ENCODE data around the gene PLIN5.

Gene PLIN5

DNA sequence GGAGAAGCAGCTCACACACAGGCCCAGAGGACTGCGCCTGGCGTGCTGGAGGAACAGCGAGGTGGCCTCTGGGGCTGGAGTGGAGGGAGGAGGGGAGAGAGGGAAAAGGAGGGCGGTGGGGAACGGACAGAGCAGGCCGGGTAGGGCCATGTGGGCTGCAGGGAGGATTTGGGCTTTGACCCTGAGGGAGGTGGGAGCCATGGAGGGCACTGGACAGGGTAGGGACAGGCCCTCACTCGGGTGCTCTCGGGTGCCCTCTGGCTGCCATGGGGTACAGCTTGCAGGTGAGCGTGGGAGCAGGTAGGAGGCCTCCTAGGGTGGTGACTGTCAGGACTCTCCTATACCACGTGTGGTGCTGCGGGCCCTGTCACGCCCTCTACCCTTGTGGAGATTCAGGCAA, 39.6 kb downstream of the PLIN5 start:
- H3K4me3 ChIP-seq (ENCODE audit: low read depth, low read length) = no peak overlapping the region
- in situ Hi-C loops (cut with HindIII; ENCODE audit: low sequenced_read_pairs) = no loop called here
- TF ChIP-seq, protein P1, sequence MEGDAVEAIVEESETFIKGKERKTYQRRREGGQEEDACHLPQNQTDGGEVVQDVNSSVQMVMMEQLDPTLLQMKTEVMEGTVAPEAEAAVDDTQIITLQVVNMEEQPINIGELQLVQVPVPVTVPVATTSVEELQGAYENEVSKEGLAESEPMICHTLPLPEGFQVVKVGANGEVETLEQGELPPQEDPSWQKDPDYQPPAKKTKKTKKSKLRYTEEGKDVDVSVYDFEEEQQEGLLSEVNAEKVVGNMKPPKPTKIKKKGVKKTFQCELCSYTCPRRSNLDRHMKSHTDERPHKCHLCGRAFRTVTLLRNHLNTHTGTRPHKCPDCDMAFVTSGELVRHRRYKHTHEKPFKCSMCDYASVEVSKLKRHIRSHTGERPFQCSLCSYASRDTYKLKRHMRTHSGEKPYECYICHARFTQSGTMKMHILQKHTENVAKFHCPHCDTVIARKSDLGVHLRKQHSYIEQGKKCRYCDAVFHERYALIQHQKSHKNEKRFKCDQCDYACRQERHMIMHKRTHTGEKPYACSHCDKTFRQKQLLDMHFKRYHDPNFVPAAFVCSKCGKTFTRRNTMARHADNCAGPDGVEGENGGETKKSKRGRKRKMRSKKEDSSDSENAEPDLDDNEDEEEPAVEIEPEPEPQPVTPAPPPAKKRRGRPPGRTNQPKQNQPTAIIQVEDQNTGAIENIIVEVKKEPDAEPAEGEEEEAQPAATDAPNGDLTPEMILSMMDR (IDR thresholded peaks at IDR 0.05; ENCODE audit: low read depth, low read length, missing control alignments) = no peak
- DNase-seq (ENCODE audit: low read depth) = no peak

DNA sequence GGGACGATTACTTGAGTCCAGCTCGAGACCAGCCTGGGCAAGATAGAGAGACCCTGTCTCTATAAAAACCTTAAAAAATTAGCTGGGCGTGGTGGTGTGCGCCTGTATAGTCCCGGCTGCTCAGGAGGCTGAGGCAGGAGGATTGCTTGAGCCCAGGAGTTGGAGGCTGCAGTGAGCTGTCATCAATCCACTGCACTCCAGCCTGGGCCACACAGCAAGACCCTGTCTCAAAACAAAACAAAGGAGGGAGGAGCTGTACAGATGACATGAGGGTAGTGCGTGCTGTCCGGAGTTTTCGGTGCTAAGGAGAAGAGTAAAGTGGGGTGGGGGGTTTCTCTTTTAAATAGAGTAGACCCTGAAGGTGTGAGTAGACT, 40.3 kb downstream of the PLIN5 start:
- no peak for DNase-seq (ENCODE audit: low read depth)
- in situ Hi-C loops (cut with HindIII; ENCODE audit: low sequenced_read_pairs) = no loop called here
- H3K4me3 ChIP-seq (ENCODE audit: low read depth, low read length) = no peak overlapping the region
- TF ChIP-seq, protein P1 (IDR thresholded peaks at IDR 0.05; ENCODE audit: low read depth, low read length, missing control alignments) = no peak

DNA sequence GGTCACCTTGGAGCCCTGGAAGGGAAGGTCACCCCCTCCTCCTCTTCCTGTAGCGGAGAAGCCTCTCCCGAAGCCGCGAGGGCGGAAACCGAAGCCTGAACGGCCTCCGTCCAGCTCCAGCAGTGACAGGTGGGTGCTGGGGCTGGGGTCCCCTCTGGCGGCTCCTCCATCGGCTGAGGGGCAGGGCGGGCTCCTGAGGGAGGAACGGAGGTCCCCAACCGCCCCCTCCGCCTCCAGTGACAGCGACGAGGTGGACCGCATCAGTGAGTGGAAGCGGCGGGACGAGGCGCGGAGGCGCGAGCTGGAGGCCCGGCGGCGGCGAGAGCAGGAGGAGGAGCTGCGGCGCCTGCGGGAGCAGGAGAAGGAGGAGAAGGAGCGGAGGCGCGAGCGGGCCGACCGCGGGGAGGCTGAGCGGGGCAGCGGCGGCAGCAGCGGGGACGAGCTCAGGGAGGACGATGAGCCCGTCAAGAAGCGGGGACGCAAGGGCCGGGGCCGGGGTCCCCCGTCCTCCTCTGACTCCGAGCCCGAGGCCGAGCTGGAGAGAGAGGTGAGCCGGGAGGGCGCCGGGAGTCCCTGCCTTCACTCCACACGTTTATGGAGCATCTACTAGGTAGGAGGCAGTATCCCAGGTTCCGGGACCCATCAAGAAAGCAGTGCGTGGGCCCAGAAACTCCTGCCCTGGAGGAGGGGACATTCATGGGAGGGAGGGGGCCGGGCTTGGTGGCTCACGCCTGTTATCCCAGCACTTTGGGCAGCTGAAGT, 40.9 kb downstream of the PLIN5 start:
- DNase-seq (ENCODE audit: low read depth) = no peak
- in situ Hi-C loops (cut with HindIII; ENCODE audit: low sequenced_read_pairs) = no loop called here
- no peak overlapping the region for H3K4me3 ChIP-seq (ENCODE audit: low read depth, low read length)
- TF ChIP-seq, protein P1 (IDR thresholded peaks at IDR 0.05; ENCODE audit: low read depth, low read length, missing control alignments) = no peak

DNA sequence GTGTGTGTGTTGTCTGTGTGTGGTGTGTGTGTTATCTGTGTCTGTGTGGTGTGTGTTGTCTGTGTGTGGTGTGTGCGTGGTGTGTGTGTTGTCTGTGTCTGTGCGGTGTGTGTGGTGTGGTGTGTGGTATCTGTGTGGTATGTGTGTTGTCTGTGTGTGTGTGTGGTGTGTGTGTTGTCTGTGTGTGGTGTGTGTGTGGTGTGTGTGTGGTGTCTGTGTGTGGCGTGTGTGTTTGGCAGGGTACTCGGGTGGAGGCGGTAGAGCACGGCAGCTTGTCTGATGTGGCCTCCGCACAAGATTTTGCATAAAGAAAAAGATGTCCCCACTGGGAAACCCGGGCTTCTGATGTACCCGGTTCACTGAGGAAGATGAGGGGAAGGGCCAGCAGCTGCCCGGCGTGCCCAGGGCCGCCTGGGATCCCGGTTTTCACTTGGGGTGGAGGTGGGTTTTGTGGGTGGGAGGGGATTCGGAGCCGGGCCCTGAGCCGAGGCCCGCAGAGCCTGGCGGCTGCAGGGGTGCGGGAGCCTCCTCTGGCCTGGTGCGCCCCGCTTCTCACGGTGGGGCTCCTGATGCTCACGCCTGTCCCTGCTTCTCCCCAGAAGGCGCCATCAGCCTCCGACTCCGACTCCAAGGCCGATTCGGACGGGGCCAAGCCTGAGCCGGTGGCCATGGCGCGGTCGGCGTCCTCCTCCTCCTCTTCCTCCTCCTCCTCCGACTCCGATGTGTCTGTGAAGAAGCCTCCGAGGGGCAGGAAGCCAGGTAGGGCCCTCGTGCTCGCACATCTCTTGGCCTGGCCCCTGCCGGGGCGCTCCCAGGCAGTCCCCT, 41.7 kb downstream of the PLIN5 start:
- no peak for DNase-seq (ENCODE audit: low read depth)
- H3K4me3 ChIP-seq (ENCODE audit: low read depth, low read length) = no peak overlapping the region
- in situ Hi-C loops (cut with HindIII; ENCODE audit: low sequenced_read_pairs) = no loop called here
- TF ChIP-seq, protein P1 (IDR thresholded peaks at IDR 0.05; ENCODE audit: low read depth, low read length, missing control alignments) = no peak

DNA sequence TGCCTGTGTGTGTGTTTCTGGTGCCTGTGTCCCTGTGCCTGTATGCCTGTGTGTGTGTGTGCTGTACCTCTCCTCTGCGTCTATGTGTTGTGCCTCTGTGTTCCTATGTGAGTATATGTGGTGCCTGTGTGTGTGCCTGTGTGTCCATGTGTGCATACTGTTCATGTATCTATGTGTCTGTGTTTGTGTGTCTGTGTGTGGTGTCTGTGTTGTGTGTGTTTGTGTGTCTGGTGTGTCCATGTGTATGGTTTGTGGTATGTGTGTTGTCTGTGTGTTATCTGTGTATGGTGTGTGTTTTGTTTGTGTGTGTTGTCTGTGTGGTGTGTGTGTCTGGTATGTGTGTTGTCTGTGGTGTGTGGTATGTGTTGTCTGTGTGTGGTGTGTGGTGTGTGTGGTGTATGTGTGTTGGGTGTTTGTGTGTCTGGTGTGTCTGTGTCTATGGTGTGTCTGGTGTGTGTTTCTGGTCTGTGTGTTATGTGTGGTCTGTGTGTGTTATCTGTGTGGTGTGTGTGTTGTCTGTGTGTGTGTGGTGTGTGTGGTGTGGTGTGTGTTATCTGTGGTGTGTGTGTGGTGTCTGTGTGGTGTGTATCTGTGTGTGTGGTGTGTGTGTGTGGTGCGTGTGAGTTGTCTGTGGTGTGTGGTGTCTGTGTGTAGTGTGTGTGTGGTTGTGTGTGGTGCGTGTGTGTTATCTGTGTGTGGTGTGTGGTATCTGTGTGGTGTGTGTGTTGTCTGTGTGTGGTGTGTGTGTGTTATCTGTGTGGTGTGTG, 42.5 kb downstream of the PLIN5 start:
- in situ Hi-C loops (cut with HindIII; ENCODE audit: low sequenced_read_pairs) = no loop called here
- H3K4me3 ChIP-seq (ENCODE audit: low read depth, low read length) = no peak overlapping the region
- TF ChIP-seq, protein P1 (IDR thresholded peaks at IDR 0.05; ENCODE audit: low read depth, low read length, missing control alignments) = no peak
- DNase-seq (ENCODE audit: low read depth) = no peak

DNA sequence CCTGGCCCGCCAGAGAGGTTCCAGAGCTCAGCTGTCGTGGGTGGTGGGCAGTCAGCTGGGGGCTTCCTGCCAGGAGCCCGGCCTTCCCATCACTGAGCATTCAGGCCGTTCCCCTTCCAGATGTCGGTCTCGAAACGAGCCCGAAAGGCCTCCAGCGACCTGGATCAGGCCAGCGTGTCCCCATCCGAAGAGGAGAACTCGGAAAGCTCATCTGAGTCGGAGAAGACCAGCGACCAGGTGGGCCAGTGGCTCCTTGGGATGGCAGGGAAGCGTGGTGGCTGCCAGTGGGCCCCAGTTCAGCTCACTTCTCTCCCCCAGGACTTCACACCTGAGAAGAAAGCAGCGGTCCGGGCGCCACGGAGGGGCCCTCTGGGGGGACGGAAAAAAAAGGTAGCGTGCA, 43.6 kb downstream of the PLIN5 start:
- H3K4me3 ChIP-seq (ENCODE audit: low read depth, low read length) = no peak overlapping the region
- TF ChIP-seq, protein P1 (IDR thresholded peaks at IDR 0.05; ENCODE audit: low read depth, low read length, missing control alignments) = no peak
- in situ Hi-C loops (cut with HindIII; ENCODE audit: low sequenced_read_pairs) = no loop called here
- DNase-seq (ENCODE audit: low read depth) = no peak
